IMR-90 (cell line): ENCODE results near the gene HHIPL1. TPM values are rescaled to one million over a fixed set of nuclear protein-coding genes. Genes with fewer than 3 reads are reported as not detected.

ENCODE experiments used
- ATAC-seq: fragments of 200-7000 bp; cut with Tn5 transposase; 2 replicates; pipeline ENCODE4 v1.9.1; 2020; ENCODE audit warnings: low read depth, mild to moderate bottlenecking, moderate library complexity
- BruUV-seq: library from RNA; stranded (reverse); fragments of 400-500 nt; replicated peaks from 2 replicates; lab custom pipeline; 2021; lab: Mats Ljungman, UMichigan
- CTCF ChIA-PET: fragments of 300-600 bp; formaldehyde crosslinking; extraction: SDS; loops from one replicate; lab custom pipeline; 2021; ENCODE audit warnings: antibody characterized with exemption; lab: Yijun Ruan, JAX
- POLR2A ChIA-PET: fragments of 300-600 bp; sonication (Branson Sonifier 250); formaldehyde crosslinking; loops from one replicate; lab custom pipeline; 2022; ENCODE audit warnings: antibody characterized with exemption; ENCODE audit not compliant: unreplicated experiment; lab: Charles Lee
- DNase-seq: peaks from one replicate; pipeline ENCODE4 v3.0.0; 2013
- H2AFZ ChIP-seq: replicated peaks from 2 replicates; pipeline ENCODE3; 2013; ENCODE audit warnings: low read length, mild to moderate bottlenecking; ENCODE audit not compliant: poor library complexity
- H2AK5ac ChIP-seq: 2 replicates; pipeline ENCODE4 v1.6.1; 2013; ENCODE audit warnings: low read depth, low read length, inconsistent platforms
- H2AK9ac ChIP-seq: replicated peaks from 2 replicates; pipeline ENCODE3; 2013; ENCODE audit warnings: mild to moderate bottlenecking, low read depth, low read length, moderate library complexity; ENCODE audit not compliant: poor library complexity
- H2BK120ac ChIP-seq: 2 replicates; pipeline ENCODE4 v1.6.1; 2013; ENCODE audit warnings: low read depth, low read length, inconsistent platforms
- H2BK15ac ChIP-seq: 3 replicates; pipeline ENCODE4 v1.6.1; 2013; ENCODE audit warnings: low read depth, low read length, inconsistent platforms
- H2BK20ac ChIP-seq: 2 replicates; pipeline ENCODE4 v1.6.1; 2013; ENCODE audit warnings: low read depth, mild to moderate bottlenecking, inconsistent platforms, low read length, moderate library complexity
- H2BK5ac ChIP-seq: 2 replicates; pipeline ENCODE4 v1.6.1; 2013; ENCODE audit warnings: mild to moderate bottlenecking, low read depth, low read length, inconsistent platforms; ENCODE audit not compliant: poor library complexity, severe bottlenecking
- H3K14ac ChIP-seq: replicated peaks from 2 replicates; pipeline ENCODE4 v1.6.1; 2013; ENCODE audit warnings: low read depth, low read length, inconsistent platforms
- H3K18ac ChIP-seq: 2 replicates; pipeline ENCODE4 v1.6.1; 2013; ENCODE audit warnings: low read depth, low read length, control low read depth
- H3K23ac ChIP-seq: 2 replicates; pipeline ENCODE4 v1.6.1; 2013; ENCODE audit warnings: low read depth, low read length, inconsistent platforms
- H3K27ac ChIP-seq: 2 replicates; pipeline ENCODE4 v1.5.1; 2013; ENCODE audit warnings: mild to moderate bottlenecking, control low read depth, low read length; ENCODE audit not compliant: insufficient read depth
- H3K27me3 ChIP-seq: 2 replicates; pipeline ENCODE4 v1.6.1; 2013; ENCODE audit warnings: low read length; ENCODE audit not compliant: control insufficient read depth, insufficient read depth
- H3K36me3 ChIP-seq: 2 replicates; pipeline ENCODE4 v1.6.1; 2013; ENCODE audit warnings: low read length, mixed read lengths; ENCODE audit not compliant: control insufficient read depth, insufficient read depth
- H3K4ac ChIP-seq: 2 replicates; pipeline ENCODE4 v1.6.1; 2013; ENCODE audit warnings: low read depth, low read length, inconsistent platforms
- H3K4me1 ChIP-seq: 2 replicates; pipeline ENCODE4 v1.6.1; 2013; ENCODE audit warnings: low read length, mixed read lengths; ENCODE audit not compliant: control insufficient read depth, insufficient read depth
- H3K4me2 ChIP-seq: 2 replicates; pipeline ENCODE4 v1.6.1; 2013; ENCODE audit warnings: low read depth, mild to moderate bottlenecking, control low read depth, low read length, moderate library complexity
- H3K4me3 ChIP-seq: 2 replicates; pipeline ENCODE4 v1.5.1; 2013; ENCODE audit warnings: low read depth, mild to moderate bottlenecking, control low read depth, low read length, moderate library complexity; ENCODE audit not compliant: insufficient read depth
- H3K56ac ChIP-seq: 2 replicates; pipeline ENCODE4 v1.6.1; 2013; ENCODE audit warnings: low read length, inconsistent platforms; ENCODE audit not compliant: insufficient read depth; ENCODE audit errors: extremely low read depth
- H3K79me1 ChIP-seq, 2 experiments: 2 replicates each; pipeline ENCODE4 v1.6.1; 2013; ENCODE audit warnings: low read length in 2 of 2, inconsistent platforms in 1 of 2, low read depth in 1 of 2
- H3K9ac ChIP-seq: 2 replicates; pipeline ENCODE4 v1.6.1; 2013; ENCODE audit warnings: low read depth, low read length, control low read depth
- H3K9me1 ChIP-seq: 2 replicates; pipeline ENCODE4 v1.6.1; 2013; ENCODE audit warnings: low read length, inconsistent platforms; ENCODE audit not compliant: insufficient read depth
- H3K9me3 ChIP-seq: 2 replicates; pipeline ENCODE4 v1.6.1; 2013; ENCODE audit warnings: low read length; ENCODE audit not compliant: control insufficient read depth, insufficient read depth
- H4K20me1 ChIP-seq: 2 replicates; pipeline ENCODE4 v1.6.1; 2013; ENCODE audit warnings: low read length, inconsistent platforms; ENCODE audit not compliant: insufficient read depth
- H4K5ac ChIP-seq: 2 replicates; pipeline ENCODE4 v1.6.1; 2013; ENCODE audit warnings: mild to moderate bottlenecking, low read depth, low read length, control low read depth
- H4K8ac ChIP-seq, 2 experiments: 2 replicates each; pipeline ENCODE4 v1.6.1; 2013; ENCODE audit warnings: low read depth in 2 of 2, low read length in 2 of 2, control low read depth in 1 of 2, inconsistent platforms in 1 of 2
- H4K91ac ChIP-seq: 2 replicates; pipeline ENCODE4 v1.6.1; 2013; ENCODE audit warnings: low read depth, low read length, inconsistent platforms; ENCODE audit not compliant: insufficient read depth
- BHLHE40 ChIP-seq: fragments of 150-350 bp; IDR thresholded peaks from 2 replicates; pipeline ENCODE4 v1.6.1; 2016; ENCODE audit warnings: mild to moderate bottlenecking, low read depth, low read length
- CEBPB ChIP-seq: IDR thresholded peaks from 2 replicates; pipeline ENCODE4 v1.6.1; 2012; ENCODE audit warnings: low read depth, low read length, improper control_type of control experiment
- CHD1 ChIP-seq: IDR thresholded peaks from 2 replicates; pipeline ENCODE4 v1.6.1; 2012; ENCODE audit warnings: low read depth, low read length, improper control_type of control experiment
- CTCF ChIP-seq: conservative IDR thresholded peaks from 2 replicates; pipeline ENCODE4 v1.5.1; 2012; ENCODE audit warnings: mild to moderate bottlenecking, low read depth, low read length, improper control_type of control experiment
- ELK1 ChIP-seq: fragments of 150-350 bp; IDR thresholded peaks from 2 replicates; pipeline ENCODE4 v1.6.1; 2016; ENCODE audit warnings: low read depth, mild to moderate bottlenecking, low read length, moderate library complexity, borderline replicate concordance
- FOS ChIP-seq: fragments of 150-350 bp; IDR thresholded peaks from 2 replicates; pipeline ENCODE4 v1.6.1; 2016; ENCODE audit warnings: low read depth, low read length
- MAFK ChIP-seq: IDR thresholded peaks from 2 replicates; pipeline ENCODE4 v1.6.1; 2012; ENCODE audit warnings: low read depth, low read length, improper control_type of control experiment
- MAZ ChIP-seq: IDR thresholded peaks from 2 replicates; pipeline ENCODE4 v1.6.1; 2012; ENCODE audit warnings: low read depth, mild to moderate bottlenecking, low read length, improper control_type of control experiment, moderate library complexity, borderline replicate concordance
- MXI1 ChIP-seq: IDR thresholded peaks from 2 replicates; pipeline ENCODE4 v1.6.1; 2012; ENCODE audit warnings: low read depth, mild to moderate bottlenecking, low read length, moderate library complexity, borderline replicate concordance
- NFE2L2 ChIP-seq: fragments of 150-350 bp; IDR thresholded peaks from 2 replicates; pipeline ENCODE4 v1.6.1; 2016; ENCODE audit warnings: low read depth, mild to moderate bottlenecking, low read length
- POLR2A ChIP-seq: IDR thresholded peaks from 2 replicates; pipeline ENCODE4 v1.6.1; 2012; ENCODE audit warnings: mild to moderate bottlenecking, low read depth, low read length
- RAD21 ChIP-seq: IDR thresholded peaks from 2 replicates; pipeline ENCODE4 v1.6.1; 2012; ENCODE audit warnings: low read length, improper control_type of control experiment
- RCOR1 ChIP-seq: IDR thresholded peaks from 2 replicates; pipeline ENCODE4 v1.6.1; 2012; ENCODE audit warnings: mild to moderate bottlenecking, low read length, improper control_type of control experiment; ENCODE audit not compliant: insufficient replicate concordance
- RFX5 ChIP-seq: IDR thresholded peaks from 2 replicates; pipeline ENCODE4 v1.8.0; 2012; ENCODE audit warnings: low read depth, mild to moderate bottlenecking, low read length, moderate library complexity
- SMC3 ChIP-seq: fragments of 150-350 bp; IDR thresholded peaks from 2 replicates; pipeline ENCODE4 v1.6.1; 2016; ENCODE audit warnings: low read depth, mild to moderate bottlenecking, antibody characterized with exemption, low read length, moderate library complexity
- USF2 ChIP-seq: fragments of 150-350 bp; IDR thresholded peaks from 2 replicates; pipeline ENCODE4 v1.6.1; 2017; ENCODE audit warnings: mild to moderate bottlenecking, antibody characterized with exemption, low read length, low read depth
- WGBS, 2 experiments: methylation state at CpG; one replicate each; pipeline versions ENCODE4 v1.1.5 to v1.1.7; 2013; ENCODE audit warnings: missing lambda C conversion rate in 2 of 2; ENCODE audit not compliant: insufficient read length in 1 of 2; ENCODE audit errors: extremely low coverage in 2 of 2; 5-methylcytosine and 5-hydroxymethylcytosine counted together
- dilution Hi-C: fragments of 300-500 bp; cut with HindIII; formaldehyde crosslinking; loops from one replicate; pipeline ENCODE4 v1.14.3; 2018; ENCODE audit warnings: low sequenced_read_pairs; ENCODE audit not compliant: unreplicated experiment
- in situ Hi-C: fragments of 300-500 bp; cut with MboI; formaldehyde crosslinking; loops from 3 replicates; pipeline ENCODE4 v1.14.3; 2019; ENCODE audit warnings: low sequenced_read_pairs, inconsistent platforms, mixed read lengths
- intact Hi-C: fragments of 100-400 bp; cut with micrococcal nuclease; formaldehyde crosslinking; loops from 2 replicates; pipeline ENCODE4 v1.10.0; 2022
- polyA plus RNA-seq, 3 experiments: library from polyadenylated mRNA; depleted of rRNA; stranded (reverse); fragments of >200 nt; gene quantifications; 2 replicates each; pipeline ENCODE4 v1.2.3, GENCODE V29; 2012; ENCODE audit warnings: low replicate concordance in 1 of 3
- total RNA-seq: library from RNA; depleted of rRNA; stranded (reverse); fragments of >200 nt; gene quantifications from 2 replicates; pipeline ENCODE4 v1.2.3, GENCODE V29; 2012

The HHIPL1 gene
- total and polyA plus RNA-seq, 2 of the 4 experiments (the other 2 are of a cell fraction), result 0.65 to 0.72 TPM

GRCh38 chr14:99685596-99685995 lies 40.7 kb downstream of the HHIPL1 start:
- H3K9ac ChIP-seq, result no peak overlapping the region
- H3K56ac ChIP-seq, result no peak overlapping the region
- no peaks in the 10 kb centered on the region for H3K9me1 ChIP-seq
- dilution Hi-C loops (no loop called here), intact Hi-C loops (loop anchor here (2.0 kb wide), 1 partner anchor 59 kb away; no protein-coding TSS in a partner anchor), in situ Hi-C loops (no loop called here)
- H2AK5ac ChIP-seq, result no peak overlapping the region
- no peak overlapping the region for H4K91ac ChIP-seq
- no peak overlapping the region for H3K4ac ChIP-seq
- no peak overlapping the region for H2BK5ac ChIP-seq
- no TSS peak for BruUV-seq
- no peak overlapping the region for H3K23ac ChIP-seq
- no peak overlapping the region for H2BK15ac ChIP-seq
- H3K9me3 ChIP-seq, result no peaks in the 10 kb centered on the region
- no peak overlapping the region for H3K14ac ChIP-seq
- H2AFZ ChIP-seq, result no peak overlapping the region
- H3K4me2 ChIP-seq, result no peak overlapping the region
- CTCF ChIA-PET, result no interaction called here
- H3K27ac ChIP-seq, result no peak overlapping the region
- H3K36me3 ChIP-seq, result no peaks in the 10 kb centered on the region
- no peaks in the 10 kb centered on the region; the same call in 1 of the 2 replicates for H4K20me1 ChIP-seq
- H2BK120ac ChIP-seq, result no peak overlapping the region
- POLR2A ChIA-PET, result no interaction called here
- no peak overlapping the region for H2AK9ac ChIP-seq
- no CpG with 5 or more reads among the region's 1 CpG for WGBS, 2 experiments
- H4K5ac ChIP-seq, result no peak overlapping the region
- no peaks in the 10 kb centered on the region; a peak in 1 of 4 replicates for H3K79me1 ChIP-seq
- ATAC-seq, result no peak
- H4K8ac ChIP-seq, result no peak overlapping the region
- no peak overlapping the region for H3K4me3 ChIP-seq
- no peak for TF ChIP-seq RCOR1
- TF ChIP-seq MAFK, result no peak
- TF ChIP-seq CTCF, result no peak
- no peak for TF ChIP-seq MXI1
- no peak for TF ChIP-seq ELK1
- TF ChIP-seq USF2, result no peak
- no peak for TF ChIP-seq CHD1
- no peak for TF ChIP-seq NFE2L2
- no peak for TF ChIP-seq RAD21
- TF ChIP-seq BHLHE40, result no peak
- no peak for TF ChIP-seq CEBPB
- TF ChIP-seq POLR2A, result no peak
- TF ChIP-seq MAZ, result no peak
- TF ChIP-seq RFX5, result no peak
- TF ChIP-seq FOS, result no peak
- no peak for TF ChIP-seq SMC3
- H3K4me1 ChIP-seq, result peaks cover 8% of the 10 kb centered on the region
- no peak overlapping the region for H3K18ac ChIP-seq
- H3K27me3 ChIP-seq, result peaks cover 45% of the 10 kb centered on the region
- no peak overlapping the region for H2BK20ac ChIP-seq
- DNase-seq, result no peak
